Measurements from ENCODE around the gene GPN2.

DNA sequence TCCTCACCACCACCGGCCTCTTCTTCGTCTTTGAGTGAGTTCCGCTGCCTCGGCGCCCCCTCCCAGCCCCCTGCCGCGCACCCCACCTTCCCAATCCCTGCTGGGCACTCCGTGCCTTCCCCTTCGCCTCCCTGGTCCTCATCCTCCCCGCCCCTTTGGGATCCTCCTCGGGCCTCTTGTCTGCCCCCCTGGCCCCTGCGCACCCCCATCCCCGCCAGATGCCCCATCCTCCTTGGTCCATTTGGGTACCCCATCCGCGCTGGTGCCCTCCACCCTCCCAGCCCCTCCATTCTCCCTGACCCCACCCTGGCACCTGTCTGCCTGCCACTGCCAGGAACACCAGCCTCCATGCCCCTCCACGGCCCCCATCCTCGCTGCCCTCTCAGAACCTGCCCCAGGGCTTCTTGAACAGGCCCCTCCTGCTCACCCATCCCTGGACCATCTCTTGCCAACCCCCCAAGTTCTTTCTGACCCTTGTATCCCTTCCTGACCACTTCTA lies 62.9 kb downstream of the GPN2 start:
- TF ChIP-seq, protein P1, sequence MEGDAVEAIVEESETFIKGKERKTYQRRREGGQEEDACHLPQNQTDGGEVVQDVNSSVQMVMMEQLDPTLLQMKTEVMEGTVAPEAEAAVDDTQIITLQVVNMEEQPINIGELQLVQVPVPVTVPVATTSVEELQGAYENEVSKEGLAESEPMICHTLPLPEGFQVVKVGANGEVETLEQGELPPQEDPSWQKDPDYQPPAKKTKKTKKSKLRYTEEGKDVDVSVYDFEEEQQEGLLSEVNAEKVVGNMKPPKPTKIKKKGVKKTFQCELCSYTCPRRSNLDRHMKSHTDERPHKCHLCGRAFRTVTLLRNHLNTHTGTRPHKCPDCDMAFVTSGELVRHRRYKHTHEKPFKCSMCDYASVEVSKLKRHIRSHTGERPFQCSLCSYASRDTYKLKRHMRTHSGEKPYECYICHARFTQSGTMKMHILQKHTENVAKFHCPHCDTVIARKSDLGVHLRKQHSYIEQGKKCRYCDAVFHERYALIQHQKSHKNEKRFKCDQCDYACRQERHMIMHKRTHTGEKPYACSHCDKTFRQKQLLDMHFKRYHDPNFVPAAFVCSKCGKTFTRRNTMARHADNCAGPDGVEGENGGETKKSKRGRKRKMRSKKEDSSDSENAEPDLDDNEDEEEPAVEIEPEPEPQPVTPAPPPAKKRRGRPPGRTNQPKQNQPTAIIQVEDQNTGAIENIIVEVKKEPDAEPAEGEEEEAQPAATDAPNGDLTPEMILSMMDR (IDR thresholded peaks at IDR 0.05; ENCODE audit: extremely low read depth in 1 of 2, insufficient read depth in 1 of 2, low read depth in 1 of 2, low read length in 2 of 2) = no peak
- no peak for TF ChIP-seq MAX (IDR thresholded peaks at IDR 0.05; ENCODE audit: insufficient read depth, insufficient read length)

Data from endothelial cell of umbilical vein (primary cell).